A549 (cell line): Measurements from ENCODE around the gene RIMBP2.

ENCODE experiments used
- ELK1 ChIP-seq: fragments of 150-350 bp; IDR thresholded peaks from 2 replicates; pipeline ENCODE4 v1.6.1; 2014; ENCODE audit warnings: low read depth, mild to moderate bottlenecking, low read length
- JUNB ChIP-seq: fragments of >200 bp; sonication (Bioruptor Twin); formaldehyde crosslinking; IDR thresholded peaks from 2 replicates; pipeline ENCODE4 v1.6.1; 2016
- POLR2A ChIP-seq: IDR thresholded peaks from 2 replicates; pipeline ENCODE4 v1.6.1; 2012; ENCODE audit warnings: mild to moderate bottlenecking, low read length
- RCOR1 ChIP-seq: fragments of 150-350 bp; IDR thresholded peaks from 2 replicates; pipeline ENCODE4 v1.6.1; 2014; ENCODE audit warnings: antibody characterized with exemption, low read length, low read depth
- RFX5 ChIP-seq: fragments of 450-650 bp; IDR thresholded peaks from 2 replicates; pipeline ENCODE4 v1.7.1; 2014; ENCODE audit warnings: antibody characterized with exemption, mild to moderate bottlenecking, moderate library complexity
- USF2 ChIP-seq: fragments of 450-650 bp; IDR thresholded peaks from 2 replicates; pipeline ENCODE4 v1.6.1; 2014; ENCODE audit warnings: antibody characterized with exemption
- TF ChIP-seq, protein P1 (sequence below): fragments of >200 bp; sonication (Bioruptor Twin); formaldehyde crosslinking; IDR thresholded peaks from 3 replicates; pipeline ENCODE4 v1.5.1; 2016
- TF ChIP-seq, protein P2 (sequence below): IDR thresholded peaks from 2 replicates; pipeline ENCODE4 v1.6.1; 2012
- TF ChIP-seq, protein P3 (sequence below): IDR thresholded peaks from 2 replicates; pipeline ENCODE4 v1.6.1; 2012

DNA sequence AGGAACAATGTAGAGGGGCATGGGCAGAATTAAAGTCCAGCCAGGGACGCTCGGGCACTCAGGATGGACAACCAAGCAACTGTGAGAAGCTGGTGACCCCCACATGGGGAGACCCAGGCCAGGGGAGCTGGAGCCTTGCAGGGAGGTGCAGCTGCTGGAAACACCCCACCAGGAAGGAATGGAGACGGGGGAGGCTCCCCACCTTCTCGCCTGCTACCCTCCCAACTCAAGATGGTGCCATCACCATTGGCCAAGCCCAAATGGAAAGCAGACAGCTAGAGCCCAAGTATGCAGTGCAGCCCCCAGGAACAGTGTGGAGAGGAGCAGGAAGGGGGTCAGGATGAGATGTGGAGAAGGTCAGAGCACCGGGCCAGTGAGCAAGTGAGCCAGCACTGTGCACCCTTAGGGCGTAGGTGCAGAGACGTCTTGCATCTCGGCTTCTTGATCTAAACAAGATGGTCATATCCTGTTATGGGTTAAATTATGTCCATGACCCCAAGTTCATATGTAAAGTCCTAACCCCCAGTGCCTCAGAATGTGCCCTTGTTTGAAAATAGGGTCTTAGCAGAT, 159.5 kb downstream of the RIMBP2 start:
- TF ChIP-seq, protein P1, sequence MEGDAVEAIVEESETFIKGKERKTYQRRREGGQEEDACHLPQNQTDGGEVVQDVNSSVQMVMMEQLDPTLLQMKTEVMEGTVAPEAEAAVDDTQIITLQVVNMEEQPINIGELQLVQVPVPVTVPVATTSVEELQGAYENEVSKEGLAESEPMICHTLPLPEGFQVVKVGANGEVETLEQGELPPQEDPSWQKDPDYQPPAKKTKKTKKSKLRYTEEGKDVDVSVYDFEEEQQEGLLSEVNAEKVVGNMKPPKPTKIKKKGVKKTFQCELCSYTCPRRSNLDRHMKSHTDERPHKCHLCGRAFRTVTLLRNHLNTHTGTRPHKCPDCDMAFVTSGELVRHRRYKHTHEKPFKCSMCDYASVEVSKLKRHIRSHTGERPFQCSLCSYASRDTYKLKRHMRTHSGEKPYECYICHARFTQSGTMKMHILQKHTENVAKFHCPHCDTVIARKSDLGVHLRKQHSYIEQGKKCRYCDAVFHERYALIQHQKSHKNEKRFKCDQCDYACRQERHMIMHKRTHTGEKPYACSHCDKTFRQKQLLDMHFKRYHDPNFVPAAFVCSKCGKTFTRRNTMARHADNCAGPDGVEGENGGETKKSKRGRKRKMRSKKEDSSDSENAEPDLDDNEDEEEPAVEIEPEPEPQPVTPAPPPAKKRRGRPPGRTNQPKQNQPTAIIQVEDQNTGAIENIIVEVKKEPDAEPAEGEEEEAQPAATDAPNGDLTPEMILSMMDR, result no peak
- TF ChIP-seq JUNB, result no peak
- no peak for TF ChIP-seq USF2
- TF ChIP-seq RCOR1, result no peak
- no peak for TF ChIP-seq ELK1
- TF ChIP-seq, protein P2, sequence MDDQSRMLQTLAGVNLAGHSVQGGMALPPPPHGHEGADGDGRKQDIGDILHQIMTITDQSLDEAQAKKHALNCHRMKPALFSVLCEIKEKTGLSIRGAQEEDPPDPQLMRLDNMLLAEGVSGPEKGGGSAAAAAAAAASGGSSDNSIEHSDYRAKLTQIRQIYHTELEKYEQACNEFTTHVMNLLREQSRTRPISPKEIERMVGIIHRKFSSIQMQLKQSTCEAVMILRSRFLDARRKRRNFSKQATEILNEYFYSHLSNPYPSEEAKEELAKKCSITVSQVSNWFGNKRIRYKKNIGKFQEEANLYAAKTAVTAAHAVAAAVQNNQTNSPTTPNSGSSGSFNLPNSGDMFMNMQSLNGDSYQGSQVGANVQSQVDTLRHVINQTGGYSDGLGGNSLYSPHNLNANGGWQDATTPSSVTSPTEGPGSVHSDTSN, result no peak
- no peak for TF ChIP-seq POLR2A
- TF ChIP-seq, protein P3, sequence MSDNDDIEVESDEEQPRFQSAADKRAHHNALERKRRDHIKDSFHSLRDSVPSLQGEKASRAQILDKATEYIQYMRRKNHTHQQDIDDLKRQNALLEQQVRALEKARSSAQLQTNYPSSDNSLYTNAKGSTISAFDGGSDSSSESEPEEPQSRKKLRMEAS, result no peak
- no peak for TF ChIP-seq RFX5
